NCI-H1930 (cell line): ENCODE results near the gene KMT2C.
A peak's percentile ranks its signal among the peaks of the same experiment; 100 is the strongest.
"Not testable (repeated sequence)": the region's sequence is repeated elsewhere in the genome, so short reads cannot be mapped to it uniquely, and the experiment has no call there.

Source experiments
- DNase-seq, 2 experiments: peaks; one replicate each; lab custom pipeline; 2025; lab: John Stamatoyannopoulos, UW

KMT2C gene

DNA sequence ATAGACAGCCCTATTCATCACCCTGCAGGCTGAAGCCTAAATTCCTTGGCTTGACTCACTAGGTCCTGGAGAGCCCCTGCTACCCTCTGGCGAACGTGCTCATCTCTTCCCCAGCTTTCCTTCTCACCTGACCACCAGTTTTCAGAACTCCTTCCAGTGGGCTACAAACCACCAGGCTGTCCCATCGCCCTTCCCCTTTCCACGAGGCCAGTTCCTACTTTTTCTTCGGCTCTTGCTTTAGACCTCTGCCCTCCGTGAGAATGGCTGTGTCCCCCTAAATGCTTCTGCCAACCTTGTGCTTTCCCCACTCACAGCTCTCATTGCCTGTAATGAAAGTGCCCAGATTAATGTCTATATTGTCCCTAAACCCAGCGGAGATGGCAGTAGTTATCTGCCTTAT lies 5.4 kb upstream of the KMT2C start:
- not testable (repeated sequence) for DNase-seq

DNA sequence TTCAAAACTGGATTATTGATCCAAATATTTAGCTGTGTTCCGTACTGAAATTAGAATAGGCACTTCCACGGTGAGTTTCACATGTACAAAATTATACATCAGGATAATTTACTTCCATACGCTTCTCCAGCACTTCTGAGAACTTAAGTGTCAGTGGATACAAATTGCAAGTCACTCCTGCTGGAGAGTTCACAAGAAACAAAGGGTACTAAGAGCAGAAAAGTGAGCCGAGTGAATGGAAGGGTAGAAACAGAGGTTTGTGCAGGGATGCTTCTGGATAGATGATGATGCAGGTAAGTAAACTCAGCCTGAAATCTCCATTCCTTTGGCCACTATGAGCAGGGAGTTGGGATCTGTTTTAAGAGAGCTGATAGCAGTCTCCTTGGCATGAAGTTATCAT lies 2.2 kb upstream of the KMT2C start:
- not testable (repeated sequence) for DNase-seq

DNA sequence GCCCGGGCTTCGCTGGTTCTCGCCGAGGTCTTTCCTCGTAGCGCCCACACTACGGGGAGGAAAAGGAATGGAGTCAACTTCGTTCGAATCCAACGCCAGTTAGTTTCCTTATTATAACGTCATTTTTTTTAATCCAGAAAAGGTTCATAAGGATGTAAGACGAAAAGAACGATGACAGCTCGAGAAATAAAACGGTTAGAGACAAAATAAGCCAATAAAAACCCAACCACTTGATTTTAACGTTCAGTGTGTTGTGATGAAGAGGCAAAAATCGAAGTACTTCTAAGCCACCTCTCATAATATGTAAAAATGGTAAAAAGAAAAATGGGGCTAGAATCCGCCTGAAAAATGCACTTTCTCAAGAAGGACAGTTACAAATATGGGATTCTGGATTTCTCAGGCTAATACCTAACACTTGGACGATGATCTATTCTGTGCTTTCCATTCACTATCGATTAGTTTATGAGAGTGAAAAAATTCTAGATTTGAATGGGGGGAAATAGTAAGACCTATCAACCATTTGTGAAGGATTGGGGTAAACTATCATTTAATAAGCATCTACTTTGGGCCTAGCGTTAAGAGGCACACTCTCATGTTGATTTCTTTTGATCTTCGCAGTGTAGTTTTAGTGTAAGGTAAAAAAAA lies 1.2 kb upstream of the KMT2C start:
- not testable (repeated sequence) for DNase-seq

DNA sequence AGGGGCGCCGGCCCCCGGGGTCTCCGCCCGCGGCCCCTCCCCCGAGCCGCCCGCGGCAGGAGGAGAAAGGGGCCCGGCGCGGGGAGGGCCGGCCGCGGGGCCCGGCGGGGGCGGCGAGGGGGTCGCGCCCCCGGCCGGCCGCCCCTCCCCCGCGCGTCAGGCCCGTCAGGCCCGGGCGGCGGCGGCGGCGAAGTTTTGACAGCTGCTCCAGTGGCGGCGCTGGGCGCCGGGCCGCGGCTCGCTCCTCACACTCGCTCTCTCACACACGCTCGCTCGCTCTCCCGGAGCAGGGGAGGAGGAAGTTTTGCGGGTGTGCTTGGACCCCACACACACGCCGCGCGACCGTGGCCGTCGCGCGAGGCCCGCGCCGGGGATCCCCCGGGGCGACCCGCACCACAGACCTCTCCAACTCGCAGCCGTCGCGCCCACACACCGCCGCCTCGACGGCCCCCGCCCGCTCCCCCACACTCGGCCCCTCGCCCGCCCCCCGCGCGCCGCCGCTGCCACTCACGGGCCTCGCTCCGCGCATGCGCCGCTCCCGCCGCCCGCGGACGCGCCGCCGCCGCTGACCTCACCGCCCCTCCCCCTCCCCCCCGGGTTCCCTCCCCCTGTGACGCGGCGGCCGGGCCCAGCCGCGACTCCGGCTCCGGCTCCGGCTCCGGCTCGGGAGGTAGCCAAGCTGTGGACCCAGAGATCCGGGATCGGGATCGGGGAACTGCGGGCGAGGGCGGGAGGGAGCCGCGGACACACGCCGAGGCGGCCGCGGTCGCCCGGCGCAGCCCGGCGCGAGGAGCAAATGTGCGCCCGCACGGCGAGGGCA lies 518 bp upstream of the KMT2C start:
- peak; percentile 88 to 95 for DNase-seq

DNA sequence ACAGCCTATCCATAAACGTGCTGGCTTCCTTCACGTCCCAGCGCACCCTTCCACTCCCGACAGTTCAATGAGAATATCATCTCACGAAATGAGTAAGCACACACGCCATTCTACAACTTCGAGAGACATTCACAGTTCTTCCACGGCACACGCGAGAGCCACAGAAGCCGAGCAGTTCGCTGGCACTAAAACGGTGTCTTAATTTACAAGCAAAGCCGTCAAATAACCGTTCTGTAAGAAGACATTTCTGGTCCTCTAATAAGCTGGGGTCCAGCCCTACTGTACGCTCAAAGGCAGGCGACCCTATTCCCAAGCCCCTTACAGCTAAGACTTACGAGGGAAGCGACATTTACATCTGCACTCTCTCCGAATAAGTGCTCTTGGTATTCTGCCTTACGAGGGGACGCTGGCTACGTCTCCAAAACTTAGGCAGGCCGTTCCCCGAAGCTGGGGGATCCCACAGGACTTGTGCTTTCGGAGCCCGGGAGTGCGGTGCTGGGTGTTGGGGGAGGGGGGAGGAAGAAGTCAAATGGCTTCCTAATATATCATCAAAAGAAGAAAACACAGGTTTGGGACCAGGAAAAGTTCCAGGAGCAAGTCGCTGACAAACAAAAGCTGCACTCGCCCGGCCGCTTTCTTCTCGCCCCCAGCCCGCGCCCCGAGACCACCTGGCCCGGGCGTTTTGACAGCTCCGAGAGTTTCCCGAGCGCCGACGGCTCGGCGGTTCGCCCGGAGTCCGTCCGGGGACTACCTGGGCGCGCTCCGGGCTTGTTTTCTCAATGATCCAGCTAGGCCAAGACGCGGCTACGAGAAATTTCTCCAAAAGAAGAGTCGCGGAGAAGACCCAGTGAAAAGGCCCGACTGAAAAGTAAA lies 1.1 kb downstream of the KMT2C start:
- not testable (repeated sequence) for DNase-seq

DNA sequence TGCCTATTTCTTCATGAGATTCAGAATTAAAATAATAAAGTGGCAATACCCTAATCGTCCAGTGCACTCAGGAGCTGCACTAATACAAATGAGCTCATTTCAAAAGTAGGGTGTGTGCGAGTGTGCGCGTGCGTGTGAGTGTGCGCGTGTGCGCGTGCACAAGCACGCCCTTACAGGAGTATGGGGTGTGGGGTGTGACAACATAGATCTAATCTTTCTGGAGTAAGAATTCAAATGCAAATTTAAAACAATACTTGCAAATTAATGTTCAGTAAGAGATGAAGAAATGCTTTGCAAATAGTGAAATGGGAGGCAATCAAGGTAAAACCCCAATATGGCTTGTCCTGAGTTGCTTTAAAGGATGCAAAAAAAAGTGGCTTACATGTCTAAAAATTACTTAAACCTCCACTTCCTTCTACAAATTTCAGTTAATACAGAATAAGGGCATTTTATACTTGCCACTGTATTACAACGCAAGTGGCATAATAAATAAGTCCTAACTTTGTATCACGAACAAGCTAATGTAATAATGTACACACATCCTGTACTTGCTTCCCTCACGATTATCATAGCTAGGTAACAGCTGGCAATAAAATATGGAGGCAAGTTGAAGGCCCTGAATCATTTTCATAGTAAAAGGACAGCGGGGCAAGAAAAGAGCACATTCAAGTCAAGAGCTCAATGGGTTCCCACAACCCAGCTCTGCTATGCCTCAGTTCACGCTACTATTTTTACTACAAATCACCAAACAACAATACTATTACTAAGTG lies 1.9 kb downstream of the KMT2C start:
- DNase-seq, result not testable (repeated sequence)

DNA sequence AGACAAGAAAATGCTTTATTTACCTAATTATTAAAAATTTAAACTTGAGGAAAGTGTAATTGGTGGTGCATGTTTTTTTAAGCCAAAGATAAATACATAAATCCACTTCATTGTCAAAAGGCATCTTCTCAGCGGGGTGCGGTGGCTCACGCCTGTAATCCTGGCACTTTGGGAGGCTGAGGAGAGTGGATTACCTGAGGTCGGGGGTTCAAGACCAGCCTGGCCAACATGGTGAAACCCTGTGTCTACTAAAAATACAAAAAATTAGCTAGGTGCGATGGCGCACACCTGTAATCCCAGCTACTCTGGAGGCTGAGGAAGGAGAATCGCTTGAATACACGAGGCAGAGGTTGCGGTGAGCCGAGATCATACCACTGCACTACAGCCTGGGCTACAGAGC lies 3.1 kb downstream of the KMT2C start:
- DNase-seq, result not testable (repeated sequence)

DNA sequence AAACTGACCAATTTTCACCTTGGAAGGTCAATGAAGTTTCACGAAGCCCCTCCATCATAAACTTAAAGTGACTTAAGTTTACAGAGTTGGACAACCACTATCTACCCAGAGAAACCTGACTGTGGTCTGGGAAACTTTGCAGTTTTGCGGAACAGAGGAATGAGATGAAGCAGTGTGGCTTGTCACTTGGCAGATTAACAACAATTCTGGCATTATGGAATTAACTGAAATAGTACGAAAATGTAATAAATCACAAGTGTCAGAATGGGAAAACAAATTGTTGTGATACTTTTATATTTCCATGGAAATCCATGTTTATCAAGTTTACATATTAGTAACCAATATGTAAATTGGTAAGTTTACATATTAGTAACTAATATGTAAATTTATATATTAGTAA lies 4.9 kb downstream of the KMT2C start:
- DNase-seq, result no peak

DNA sequence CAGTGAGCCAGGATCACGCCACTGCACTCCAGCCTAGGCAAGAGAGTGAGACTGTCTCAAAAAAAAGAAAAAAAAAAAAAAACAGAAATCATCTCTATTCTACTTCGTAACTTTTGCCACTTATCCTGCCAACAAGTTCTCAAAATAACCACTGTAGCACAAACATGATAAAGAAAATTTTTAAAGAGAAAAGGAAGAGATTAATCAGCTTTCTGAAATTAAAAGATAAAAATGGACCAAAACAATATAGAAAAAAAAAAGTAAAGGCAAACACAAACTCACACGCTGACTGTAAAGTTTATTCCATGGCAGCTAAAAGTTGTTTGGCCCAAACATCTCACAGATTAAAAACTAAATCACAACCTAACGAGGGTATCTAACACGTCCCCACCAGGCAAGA lies 5.7 kb downstream of the KMT2C start:
- not testable (repeated sequence) for DNase-seq

DNA sequence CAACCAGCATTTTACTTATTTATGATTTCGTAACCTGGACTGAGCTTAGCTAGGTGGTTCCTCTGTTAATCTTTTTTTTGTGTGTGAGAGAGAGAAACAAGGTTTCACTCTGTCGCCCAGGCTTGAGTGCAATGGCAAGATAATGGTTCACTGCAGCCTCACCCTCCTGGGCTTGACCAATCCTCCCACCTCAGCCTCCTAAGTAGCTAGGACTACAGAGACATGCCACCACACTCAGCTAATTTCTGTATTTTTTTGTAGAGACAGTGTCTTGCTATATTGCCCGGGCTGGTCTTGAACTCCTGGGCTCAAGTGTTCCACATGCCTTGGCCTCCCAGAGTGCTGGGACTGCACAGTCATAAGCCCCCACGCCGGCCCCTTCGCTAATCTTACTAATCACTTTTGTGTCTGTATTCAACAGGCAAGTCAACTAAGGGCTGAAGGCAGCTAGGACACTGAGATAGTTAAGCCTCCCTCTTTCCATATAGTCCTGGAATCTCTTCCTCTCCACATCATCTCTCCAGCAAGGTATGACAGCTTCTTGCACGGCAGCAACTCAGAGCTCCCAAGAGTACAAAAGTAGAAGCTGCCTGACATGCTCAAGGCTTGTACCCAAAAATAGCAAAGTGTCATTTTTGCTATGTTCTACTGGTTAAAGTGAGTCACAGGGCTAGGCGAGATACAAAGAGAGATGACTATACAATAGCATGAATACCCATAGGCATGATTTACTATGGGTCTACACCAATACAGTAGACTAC lies 11.3 kb downstream of the KMT2C start:
- DNase-seq, result no peak

DNA sequence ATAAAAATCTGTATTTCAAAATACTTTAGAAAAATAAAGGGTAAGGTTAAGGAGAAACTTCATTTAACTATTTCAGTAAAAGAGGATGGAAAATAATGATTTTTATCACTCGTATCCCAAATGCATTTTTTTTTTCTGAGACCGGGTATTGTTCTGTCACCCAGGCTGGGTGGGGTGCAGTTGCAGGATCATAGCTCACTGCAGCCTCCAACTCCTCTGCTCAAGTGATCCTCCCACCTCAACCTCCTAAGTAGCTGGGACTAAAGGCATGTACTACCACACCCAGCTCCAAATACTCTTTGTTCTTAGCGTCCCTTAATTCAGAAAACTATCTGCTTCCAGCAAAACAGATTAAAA lies 11.8 kb downstream of the KMT2C start:
- DNase-seq, result no peak

DNA sequence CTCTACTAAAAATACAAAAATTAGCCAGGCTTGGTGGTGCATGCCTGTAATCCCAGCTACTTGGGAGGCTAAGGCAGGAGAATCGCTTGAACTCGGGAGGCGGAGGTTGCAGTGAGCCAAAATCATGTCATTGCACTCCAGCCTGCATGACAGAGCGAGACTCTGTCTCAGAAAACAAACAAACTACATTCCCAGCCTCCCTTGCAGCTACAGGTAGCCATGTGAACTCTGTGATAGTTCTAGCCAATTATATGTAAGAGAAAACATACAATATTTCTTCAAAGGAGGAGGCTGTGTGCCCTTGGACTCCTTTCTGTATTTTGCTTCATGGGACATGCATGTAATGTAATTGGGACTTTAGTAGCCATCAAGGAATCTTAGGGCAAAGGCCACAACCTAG lies 12.6 kb downstream of the KMT2C start:
- DNase-seq, result not testable (repeated sequence)

DNA sequence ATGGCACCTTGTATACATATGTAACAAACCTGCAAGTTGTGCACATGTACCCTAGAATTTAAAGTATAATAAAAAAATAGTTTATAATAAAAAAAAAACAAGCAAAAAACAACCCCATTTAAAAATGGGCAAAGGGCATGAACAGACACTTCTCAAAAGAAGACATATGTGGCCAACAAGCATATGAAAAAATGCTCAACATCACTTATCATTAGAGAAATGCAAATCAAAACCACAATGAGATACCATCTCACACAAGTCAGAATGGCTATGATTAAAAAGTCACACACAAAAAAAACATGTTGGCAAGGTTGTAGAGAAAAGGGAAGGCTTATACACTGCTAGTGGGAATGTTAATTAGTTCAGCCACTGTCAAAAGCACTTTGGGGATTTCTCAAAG lies 14.9 kb downstream of the KMT2C start:
- not testable (repeated sequence) for DNase-seq

DNA sequence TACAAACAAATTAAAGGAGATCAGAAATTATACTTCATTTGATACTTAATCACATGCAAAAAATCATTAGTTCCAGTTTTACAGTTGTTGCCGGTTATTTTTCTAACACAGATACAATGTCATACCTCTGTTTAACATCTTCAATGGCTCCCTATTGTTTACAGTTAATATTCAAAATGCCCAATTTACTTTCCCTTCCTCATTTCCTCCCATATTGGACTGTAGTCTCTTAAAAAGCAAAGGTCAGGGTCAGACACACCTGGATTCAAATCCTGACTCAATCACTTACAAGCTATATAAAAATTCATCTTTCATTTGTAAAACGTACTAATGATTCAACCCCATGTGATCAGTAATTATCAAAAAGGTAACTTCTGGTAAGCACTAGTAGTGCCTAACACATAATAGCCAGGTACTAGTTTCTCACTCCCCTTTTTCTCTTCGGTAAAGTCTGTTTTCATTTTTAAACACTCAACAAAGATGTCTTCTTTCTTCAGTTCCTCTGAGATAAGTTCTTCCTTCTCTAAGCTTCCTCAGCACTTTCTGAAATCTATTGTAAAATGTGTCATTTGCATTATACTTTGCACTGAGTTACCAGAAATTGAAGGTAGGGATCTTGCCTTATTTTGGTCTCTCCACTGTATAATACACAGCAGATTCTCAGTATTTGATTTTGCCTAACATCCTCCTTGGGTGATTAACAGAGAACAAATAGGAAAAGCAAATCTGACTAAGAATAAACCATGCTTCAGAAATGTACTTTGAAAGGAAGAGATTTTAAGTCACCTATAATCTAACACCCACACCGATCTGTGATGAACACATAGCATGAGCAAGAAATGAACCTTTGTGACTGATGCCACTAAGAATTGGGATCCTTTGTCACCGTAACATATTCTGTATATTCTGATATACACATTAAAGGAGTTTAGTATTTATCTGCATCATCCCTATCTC lies 16.1 kb downstream of the KMT2C start:
- no peak for DNase-seq

DNA sequence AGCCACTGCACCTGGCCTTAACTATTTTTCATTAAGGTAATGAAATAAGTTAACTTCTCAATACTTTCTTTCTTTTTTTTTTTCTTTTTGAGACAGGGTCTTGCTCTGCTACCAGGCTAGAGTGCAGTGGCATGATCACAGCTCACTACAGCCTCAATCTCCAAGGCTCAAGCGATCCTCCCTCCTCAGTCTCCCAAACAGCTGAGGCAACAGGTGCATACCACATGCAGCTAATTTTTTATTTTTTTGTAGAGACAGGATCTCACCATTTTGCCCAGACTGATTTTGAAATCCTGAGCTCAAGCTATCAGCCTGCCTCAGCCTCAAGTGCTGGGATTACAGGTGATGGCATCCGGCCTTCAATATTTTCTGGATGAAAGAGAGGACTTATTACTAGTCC lies 21.0 kb downstream of the KMT2C start:
- no peak for DNase-seq

DNA sequence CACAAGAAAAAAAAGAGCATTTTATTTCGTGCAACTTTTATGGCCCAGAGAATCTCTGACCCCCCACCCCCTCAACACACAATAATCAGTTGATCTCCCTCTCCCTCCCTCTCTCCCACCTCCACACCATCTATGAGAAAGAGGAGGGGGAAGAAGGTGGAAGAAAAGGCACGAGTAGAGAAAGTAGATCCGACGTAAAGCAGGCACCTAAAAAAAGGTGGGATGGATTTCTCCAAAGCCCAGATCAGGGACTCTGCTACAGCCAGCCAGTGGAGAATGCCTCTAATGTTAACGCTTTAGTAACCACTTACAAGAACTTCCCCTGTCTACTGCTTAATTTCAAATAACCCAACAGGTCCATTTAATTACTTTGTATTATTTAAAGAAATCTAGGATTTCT lies 24.4 kb downstream of the KMT2C start:
- no peak for DNase-seq

DNA sequence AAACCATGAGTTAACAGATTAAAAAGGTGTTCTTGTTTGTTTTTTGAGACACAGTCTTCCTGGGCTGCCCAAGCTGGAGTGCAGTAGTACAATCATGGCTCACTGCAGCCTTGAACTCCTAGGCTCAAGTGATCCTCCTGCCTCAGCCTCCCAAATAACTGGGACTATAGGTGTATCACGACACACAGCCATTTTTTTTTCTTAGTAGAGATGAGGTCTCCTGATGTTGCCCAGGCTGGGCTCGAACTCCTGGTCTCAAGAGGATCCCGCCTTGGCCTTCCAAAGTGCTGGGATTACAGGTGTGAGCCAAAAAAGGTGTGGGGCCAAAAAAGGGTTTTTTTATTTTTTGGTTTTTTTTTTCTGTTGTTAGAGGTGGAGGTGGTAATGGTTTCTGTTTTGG lies 29.3 kb downstream of the KMT2C start:
- DNase-seq, result no peak

DNA sequence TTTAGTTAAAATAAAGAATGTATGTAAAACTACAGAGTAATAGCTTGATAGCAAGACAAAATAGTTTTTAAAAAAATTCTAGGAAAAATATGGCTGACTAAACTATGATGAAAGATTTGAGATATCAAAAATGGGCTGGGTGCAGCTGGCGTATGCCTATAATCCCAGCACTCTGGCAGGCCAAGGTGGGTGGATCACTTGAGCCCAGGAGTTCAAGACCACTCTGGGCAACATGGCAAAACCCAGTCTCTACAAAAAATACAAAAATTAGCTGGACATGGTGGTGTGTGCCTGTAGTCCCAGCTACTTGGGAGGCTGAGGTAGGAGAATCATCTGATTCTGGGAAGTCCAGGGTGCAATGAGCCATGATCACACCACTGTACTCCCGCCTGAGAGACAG lies 29.8 kb downstream of the KMT2C start:
- DNase-seq, result not testable (repeated sequence)

DNA sequence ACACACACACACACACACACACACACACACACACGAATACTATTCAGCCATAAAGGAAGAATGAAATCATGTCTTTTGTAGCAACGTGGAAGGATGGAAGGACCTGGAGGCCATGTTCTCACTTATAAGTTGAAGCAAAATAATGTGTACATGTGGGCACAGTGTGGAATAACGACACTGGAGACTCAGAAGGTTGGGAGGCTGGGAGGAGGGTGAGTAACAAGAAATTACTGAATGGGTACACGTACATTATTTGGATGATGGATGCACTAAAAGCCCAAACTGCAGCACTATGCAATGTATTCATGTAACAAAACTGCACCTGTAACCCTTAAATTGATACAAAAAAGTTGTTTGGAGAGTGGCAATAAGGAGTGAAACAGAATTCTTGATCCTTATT lies 32.1 kb downstream of the KMT2C start:
- no peak for DNase-seq
